Suppressor macrophage (primary cell): ENCODE data around the gene SASH1.

ENCODE experiments used
- DNase-seq, 4 experiments: peaks; one replicate each; pipeline ENCODE4 v3.0.0-alpha.2; 2020 to 2022

Gene SASH1

GRCh38 chr6:148524976-148525375 is 182.3 kb downstream of the SASH1 start:
- no peak for DNase-seq

- DNase-seq: peak in 1 of 4 experiments; percentile 3
These were observed 182.8 kb downstream of the SASH1 start for GRCh38 chr6:148525453-148525852.

DNA sequence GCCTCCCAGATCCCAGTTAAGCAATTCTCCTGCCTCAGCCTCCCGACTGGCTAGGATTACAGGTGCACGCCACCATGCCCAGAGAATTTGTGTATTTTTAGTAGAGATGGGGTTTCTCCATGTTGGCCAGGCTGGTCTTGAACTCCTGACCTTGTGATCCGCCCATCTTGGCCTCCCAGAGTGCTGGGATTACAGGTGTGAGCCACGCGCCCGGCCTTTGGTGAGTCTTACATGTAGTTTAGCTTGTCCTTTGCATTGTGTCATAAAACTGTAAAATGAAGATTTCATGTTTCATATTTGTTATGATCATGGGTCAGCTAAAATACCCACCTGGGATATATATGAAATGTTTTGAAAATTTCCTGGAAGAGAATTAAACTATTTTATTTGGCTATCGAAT is 183.5 kb downstream of the SASH1 start:
- no peak for DNase-seq

DNA sequence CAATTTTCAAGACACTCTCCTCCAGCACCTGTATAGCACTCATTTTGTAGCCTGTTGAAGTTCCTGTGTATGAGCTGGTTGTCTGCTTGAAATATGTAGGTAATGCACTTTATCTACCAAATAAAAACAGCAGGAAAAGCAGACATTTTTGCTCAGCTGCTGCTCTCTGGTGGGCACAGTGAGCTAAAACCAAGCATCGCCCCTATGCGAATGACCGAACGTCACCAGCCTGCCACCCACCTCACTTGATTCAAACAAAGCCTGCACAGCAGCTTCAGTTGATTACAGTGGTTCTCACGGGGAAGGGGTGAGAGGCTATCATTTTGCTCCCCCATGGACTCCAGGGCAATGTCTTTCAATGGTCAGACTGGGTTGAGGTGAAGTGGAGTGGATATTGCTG is 185.7 kb downstream of the SASH1 start:
- no peak for DNase-seq

DNA sequence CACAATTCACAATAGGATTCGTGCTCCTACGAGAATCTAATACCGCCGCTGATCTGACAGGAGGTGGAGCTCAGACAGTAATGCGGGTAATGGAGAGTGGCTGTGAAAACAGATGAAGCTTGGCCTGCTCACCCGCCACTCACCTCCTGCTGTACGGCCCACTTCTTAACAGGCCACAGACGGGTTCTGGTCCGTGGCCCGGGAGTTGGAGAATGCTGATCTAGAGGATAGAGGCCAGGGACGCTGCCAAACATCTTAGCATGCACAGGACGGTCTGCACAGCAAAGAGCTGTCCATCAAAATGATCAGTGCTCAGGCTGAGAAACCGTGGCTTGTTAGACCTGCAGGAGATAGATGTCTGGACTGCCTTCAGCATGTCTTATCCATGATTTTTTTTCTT is 186.4 kb downstream of the SASH1 start:
- no peak for DNase-seq

- DNase-seq: peak; percentile 38 to 59 (median 56)
These were observed 187.8 kb downstream of the SASH1 start for GRCh38 chr6:148530394-148530953.

GRCh38 chr6:148530976-148531375 is 188.3 kb downstream of the SASH1 start:
- DNase-seq: no peak

- DNase-seq: no peak
These were observed 190.1 kb downstream of the SASH1 start for GRCh38 chr6:148532698-148533097.

DNA sequence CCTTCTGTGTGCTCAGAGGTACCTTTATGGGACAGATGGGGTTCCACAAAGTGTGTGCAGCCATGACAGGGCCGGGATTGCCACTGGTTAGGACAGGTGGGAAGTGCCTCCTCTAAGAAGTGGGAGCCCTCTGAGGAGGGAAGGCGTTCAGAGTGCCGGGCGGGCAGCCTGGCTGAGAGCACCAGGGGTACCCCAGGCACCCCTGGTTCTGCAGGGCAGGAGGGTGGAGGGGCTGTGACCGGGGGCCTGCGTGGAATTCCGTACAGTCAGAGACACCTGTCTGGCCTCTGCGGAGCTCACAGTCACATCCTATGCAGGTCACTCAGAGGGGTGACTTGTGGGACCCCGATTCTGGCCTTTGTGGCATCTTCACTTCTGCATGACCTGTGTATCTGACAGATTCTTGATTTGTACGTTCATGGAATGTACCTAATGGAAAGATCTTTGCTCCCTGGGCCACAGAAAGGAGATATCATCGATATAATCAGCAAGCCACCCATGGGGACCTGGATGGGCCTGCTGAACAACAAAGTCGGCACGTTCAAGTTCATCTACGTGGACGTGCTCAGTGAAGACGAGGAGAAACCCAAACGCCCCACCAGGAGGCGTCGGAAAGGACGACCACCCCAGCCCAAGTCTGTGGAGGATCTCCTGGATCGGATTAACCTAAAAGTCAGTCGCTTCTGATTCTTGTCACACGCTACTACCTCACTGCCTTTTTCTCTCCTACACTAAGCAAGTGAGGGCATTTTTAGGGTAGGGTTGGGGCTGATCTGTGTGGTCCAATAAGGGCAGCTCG is 190.9 kb downstream of the SASH1 start:
- DNase-seq: no peak

- DNase-seq: no peak
These were observed 192.2 kb downstream of the SASH1 start for GRCh38 chr6:148534871-148535270.

- no peak for DNase-seq
These were observed 192.7 kb downstream of the SASH1 start for GRCh38 chr6:148535381-148535780.

DNA sequence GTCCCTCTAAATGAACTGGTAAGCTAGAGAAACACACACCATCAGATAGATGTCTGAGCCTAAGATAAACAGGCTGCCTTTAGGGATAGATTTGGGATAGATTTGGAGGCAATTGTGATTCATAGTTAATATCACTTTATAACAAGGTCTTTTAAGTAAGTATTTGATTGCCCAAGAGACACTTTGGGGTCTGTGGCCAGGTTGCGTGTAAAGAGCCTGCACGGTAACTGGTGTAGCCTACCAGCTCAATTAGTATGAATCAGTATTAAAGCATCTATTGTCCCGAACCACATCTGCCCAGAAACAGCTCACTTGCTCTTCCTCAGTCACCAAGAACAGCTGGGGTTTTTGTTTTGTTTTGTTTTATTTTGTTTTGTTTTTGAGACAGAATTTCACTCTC is 193.3 kb downstream of the SASH1 start:
- no peak for DNase-seq

- no peak for DNase-seq
These were observed 195.9 kb downstream of the SASH1 start for GRCh38 chr6:148538261-148539190.

GRCh38 chr6:148543540-148543939 is 200.9 kb downstream of the SASH1 start:
- DNase-seq: no peak

DNA sequence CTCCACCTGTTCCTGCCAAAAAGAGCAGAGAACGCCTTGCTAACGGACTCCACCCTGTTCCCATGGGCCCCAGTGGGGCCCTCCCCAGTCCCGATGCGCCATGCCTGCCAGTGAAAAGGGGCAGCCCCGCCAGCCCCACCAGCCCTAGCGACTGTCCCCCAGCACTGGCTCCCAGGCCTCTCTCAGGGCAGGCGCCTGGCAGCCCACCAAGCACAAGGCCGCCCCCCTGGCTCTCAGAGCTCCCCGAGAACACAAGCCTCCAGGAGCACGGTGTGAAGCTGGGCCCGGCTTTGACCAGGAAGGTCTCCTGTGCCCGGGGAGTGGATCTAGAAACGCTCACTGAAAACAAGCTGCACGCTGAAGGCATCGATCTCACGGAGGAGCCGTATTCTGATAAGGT is 201.8 kb downstream of the SASH1 start:
- no peak for DNase-seq

DNA sequence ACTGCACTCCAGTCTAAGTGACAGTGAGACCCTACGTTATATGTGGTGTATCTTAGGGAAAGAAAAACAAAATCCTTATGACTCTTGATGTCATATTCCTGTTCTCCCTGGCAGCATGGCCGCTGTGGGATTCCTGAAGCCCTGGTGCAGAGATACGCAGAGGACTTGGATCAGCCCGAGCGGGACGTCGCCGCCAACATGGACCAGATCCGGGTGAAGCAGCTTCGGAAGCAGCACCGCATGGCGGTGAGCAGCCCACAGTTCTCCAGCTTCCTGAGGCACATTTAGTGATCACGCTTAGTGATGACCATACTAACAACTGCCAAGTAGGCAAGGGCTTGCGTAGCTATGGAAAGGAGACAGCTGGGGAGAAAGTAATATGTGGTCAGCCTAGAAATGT is 203.3 kb downstream of the SASH1 start:
- DNase-seq: no peak

- DNase-seq: no peak
These were observed 204.5 kb downstream of the SASH1 start for GRCh38 chr6:148547110-148547509.

GRCh38 chr6:148548065-148548748 is 205.6 kb downstream of the SASH1 start:
- DNase-seq: no peak

GRCh38 chr6:148548749-148549140 is 206.1 kb downstream of the SASH1 start:
- no peak for DNase-seq

DNA sequence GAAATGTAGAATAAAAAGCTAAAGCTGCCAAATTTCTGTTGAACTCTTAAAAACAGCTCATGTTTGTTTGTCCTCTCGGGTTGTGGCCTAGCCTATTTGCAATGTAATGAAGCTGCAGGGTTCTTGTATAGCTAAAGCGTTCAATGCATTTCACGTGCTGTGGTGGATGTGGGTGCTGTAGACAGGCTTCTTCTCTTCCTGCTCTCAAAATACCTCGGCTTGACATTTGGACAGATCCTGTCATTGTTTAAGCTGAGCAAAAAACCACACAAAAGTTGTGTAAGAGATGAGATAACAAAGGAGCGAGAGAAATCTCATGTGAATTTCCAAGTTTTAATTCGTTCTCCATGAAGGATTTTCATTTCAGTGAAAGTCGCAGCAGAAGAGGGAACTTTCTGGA is 207.9 kb downstream of the SASH1 start:
- peak in 3 of 4 experiments; percentile 40 to 48 (median 41) for DNase-seq

- no peak for DNase-seq
These were observed 208.6 kb downstream of the SASH1 start for GRCh38 chr6:148551226-148551625.

GRCh38 chr6:148556410-148556809 is 213.8 kb downstream of the SASH1 start:
- DNase-seq: peak; percentile 38 to 72 (median 65)
